Cardiac septum (tissue), 1 donor: Measurements from ENCODE around the gene GRM7. TPM values are rescaled to one million over a fixed set of nuclear protein-coding genes. Genes with fewer than 3 reads are reported as not detected.

Experiments
- DNase-seq: peaks from one replicate; pipeline ENCODE4 v3.0.0-alpha.2; 2020; ENCODE audit warnings: low spot score
- intact Hi-C: fragments of 100-400 bp; cut with DNase I; formaldehyde crosslinking; loops from one replicate; pipeline ENCODE4 v1.14.0; 2022
- total RNA-seq: library from RNA; stranded (reverse); fragmentation: NEBNext Ultra II Directional; extraction: Animal tissue kit (Norgen Biotek cat#: 25700); gene quantifications from one replicate; pipeline ENCODE4 v1.2.1, GENCODE V29; 2021
- donor health status: DM: no; HTN: no; CAD: no.

Gene GRM7
- total RNA-seq, 1 donor from 2014 or later = not detected

DNA sequence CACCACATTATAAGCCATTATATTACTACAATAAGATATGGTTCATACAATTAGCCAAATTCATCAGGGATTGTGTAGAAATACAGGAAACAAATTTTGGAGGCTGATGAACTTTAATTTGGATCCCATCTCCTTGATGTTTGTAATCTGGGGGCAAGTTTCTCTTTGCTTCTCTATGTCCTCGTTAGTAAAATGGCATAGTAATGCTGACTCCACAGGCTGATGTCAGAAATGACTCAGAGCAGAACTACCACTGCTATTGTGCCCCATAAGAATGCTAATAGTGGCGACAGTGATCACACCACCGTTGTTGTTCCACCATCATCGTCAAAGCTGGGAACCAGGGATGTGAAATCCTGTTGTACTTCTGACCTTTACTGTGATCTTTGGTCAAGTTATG is 918.4 kb downstream of the GRM7 start:
- intact Hi-C loops = no loop called here
- DNase-seq = no peak

DNA sequence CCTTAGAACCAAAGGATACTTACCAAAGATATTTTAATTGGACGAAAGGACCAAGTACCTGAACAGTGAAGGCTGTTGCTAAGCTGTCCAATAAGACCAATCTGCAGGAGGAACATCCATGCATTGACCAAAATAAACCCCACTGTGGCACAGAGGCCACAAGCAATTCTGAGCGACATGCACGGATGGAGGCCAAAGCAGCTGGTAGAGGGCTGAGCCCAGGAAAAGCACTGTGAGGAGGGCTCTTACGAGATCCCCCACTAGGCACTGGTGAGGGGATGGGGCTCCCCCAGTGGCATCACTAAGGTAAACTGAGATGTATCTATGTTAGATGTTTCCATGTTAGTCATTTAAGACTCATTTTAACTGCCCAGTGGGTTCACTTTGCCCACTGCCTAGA is 920.5 kb downstream of the GRM7 start:
- intact Hi-C loops = no loop called here
- no peak for DNase-seq

DNA sequence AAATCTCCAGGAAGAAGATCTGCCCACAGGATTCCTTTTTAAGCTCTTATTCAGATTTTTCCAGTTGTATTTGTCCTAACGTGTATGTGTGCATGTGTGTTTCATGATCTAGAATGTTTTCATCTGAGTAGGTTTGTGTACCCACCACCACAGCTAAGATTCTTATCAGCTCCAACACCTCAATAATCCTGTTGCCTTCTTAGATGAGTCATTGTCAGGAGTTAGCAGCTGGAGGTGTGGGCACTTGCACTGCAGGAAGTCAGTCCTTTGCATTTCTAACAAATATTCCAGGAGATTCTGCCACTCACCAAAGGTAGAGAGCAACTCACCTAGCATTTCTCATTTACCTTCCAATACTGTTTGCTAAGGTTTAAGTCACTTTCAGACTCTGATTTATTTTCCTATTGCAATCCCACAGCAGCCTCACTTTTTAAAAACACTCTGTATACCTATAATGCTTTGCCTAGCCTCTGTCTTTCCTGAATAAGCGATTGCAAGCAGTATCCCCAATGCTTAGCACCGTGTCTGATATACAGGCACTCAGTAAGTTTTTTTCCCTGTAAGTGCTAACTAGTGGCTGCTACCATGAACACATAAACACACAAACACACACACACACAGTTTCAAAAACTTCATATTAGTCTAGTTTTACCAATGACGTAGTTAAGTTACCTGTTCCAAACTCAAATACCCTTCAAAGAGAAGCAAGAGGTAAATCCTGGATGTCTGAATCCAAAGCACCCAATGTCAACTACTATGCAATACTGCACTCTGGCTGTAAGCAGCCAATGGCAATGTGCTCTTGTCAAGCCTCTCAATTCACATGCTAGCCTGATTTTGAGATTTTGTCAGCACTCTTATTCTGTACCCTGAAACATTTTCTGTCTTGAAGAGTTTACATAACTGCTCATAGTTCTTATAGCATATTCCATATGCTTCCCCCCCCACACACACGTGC is 927.2 kb downstream of the GRM7 start:
- no peak for DNase-seq
- intact Hi-C loops = no loop called here

DNA sequence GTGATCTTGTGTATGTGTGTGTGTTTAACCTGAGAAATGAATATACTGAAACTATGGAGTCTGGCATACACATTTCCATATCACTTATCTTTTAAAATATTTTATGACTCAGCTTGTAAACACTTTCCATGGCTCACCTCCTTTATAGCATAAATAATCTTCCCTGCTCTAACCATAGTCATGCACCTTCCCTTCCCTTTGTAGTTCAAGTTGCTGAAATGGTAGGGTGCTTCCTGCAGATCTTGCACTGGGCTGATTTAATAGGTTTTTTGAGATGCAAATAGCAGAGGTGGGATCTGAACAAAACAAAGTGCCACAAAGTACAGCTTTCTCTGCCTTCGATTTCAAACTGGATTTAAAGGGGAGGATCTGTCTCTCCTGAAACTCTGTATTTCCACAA is 928.0 kb downstream of the GRM7 start:
- intact Hi-C loops = no loop called here
- DNase-seq = no peak

DNA sequence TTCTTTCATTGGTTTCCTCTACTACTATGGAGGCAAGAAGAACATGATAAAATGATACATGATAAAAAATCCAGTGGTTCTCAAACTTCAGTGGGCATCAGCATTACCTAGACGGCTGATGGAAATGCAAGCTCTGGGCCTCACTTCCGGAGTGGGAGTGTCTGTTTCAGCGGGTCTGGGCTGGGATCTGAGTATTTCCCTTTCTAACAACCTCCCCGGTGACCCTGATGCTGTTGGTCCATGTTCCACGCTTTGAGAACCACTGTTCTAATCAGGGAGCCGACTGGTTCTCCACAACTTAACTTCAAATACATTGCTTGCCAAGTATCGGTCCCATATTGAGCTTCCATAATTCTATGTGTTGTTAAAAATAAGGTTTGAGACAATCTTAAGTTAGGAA is 928.4 kb downstream of the GRM7 start:
- intact Hi-C loops = no loop called here
- DNase-seq = no peak

DNA sequence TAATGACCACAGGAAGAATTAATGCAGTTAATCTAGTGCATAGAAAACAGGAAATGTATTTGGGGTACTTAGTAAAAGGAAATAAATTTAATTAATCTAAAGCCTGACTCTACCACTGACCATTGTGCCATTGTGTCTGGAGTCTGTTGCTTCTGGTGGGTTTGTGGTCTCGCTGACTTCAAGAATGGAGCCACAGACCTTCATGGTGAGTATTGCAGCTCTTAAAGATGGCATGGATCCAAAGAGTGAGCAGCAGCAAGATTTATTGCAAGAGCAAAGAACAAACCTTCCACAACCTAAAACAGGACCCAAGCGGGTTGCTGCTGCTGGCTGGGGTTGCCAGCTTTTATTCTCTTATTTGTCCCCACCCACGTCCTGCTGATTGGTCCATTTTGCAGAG is 929.2 kb downstream of the GRM7 start:
- intact Hi-C loops = no loop called here
- no peak for DNase-seq
